Ascending aorta (tissue), 2 donors: ENCODE data around the gene BPGM. TPM values are rescaled to one million over a fixed set of nuclear protein-coding genes. Genes with fewer than 3 reads are reported as not detected.

Source experiments
- DNase-seq, 2 donors: peaks; one replicate each; pipeline ENCODE4 v3.0.0-alpha.2; 2019; ENCODE audit warnings: low spot score in 2 of 2
- H3K27ac ChIP-seq, 2 donors: fragments of 200-600 bp; sonication (generic); one replicate each; pipeline ENCODE4 v1.5.1; 2016 to 2017; ENCODE audit warnings: mild to moderate bottlenecking in 1 of 2
- H3K27me3 ChIP-seq: fragments of 200-600 bp; sonication (generic); one replicate; pipeline ENCODE4 v1.5.1; 2017
- H3K36me3 ChIP-seq, 2 donors: fragments of 200-600 bp; sonication (generic); one replicate each; pipeline ENCODE4 v1.5.1; 2016
- H3K4me1 ChIP-seq, 2 donors: fragments of 200-600 bp; sonication (generic); one replicate each; pipeline ENCODE4 v1.5.1; 2016 to 2017; ENCODE audit warnings: mild to moderate bottlenecking in 1 of 2
- H3K4me3 ChIP-seq, 2 donors: fragments of 200-600 bp; sonication (generic); one replicate each; pipeline ENCODE4 v1.5.1; 2016 to 2017; ENCODE audit warnings: mild to moderate bottlenecking in 1 of 2
- H3K9me3 ChIP-seq, 2 donors: fragments of 200-600 bp; sonication (generic); one replicate each; pipeline ENCODE4 v1.5.1; 2016
- CTCF ChIP-seq, 3 experiments: fragments of 200-600 bp in 2 of 3; fragments of 450-650 bp in 1 of 3; sonication (generic) in 2 of 3; IDR thresholded peaks; one replicate each; pipeline ENCODE4 v1.5.1; 2016 to 2019; ENCODE audit warnings: antibody characterized with exemption in 3 of 3, mild to moderate bottlenecking in 1 of 3, moderate library complexity in 1 of 3
- intact Hi-C: fragments of 100-400 bp; cut with DNase I; formaldehyde crosslinking; loops from one replicate; pipeline ENCODE4 v1.15.1; 2023
- total RNA-seq: library from RNA; depleted of rRNA; stranded (reverse); fragments of >200 nt; gene quantifications from one replicate; pipeline ENCODE4 v1.1.0, GENCODE V29; 2016

Gene BPGM
- total RNA-seq, 1 donor from 2014 or later, result 19.2 TPM

DNA sequence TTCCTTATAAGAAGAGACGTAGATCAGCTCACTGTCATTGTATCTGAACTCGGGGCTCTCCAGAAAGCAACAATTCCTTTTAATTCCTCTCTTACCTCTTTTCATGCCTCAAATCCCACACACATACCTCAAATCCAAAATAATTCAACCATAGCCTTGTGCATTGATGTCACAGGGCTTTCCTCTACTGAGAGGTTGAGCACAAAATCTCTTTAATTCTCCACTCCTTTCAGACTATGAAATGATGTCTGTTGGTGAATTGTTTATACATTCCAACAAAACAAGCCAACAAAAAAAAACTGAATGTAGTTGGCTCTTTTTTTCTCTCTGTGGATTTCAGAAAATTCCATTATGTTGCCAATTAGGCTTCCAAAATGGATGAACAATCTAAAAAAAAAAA is 53.2 kb downstream of the BPGM start:
- intact Hi-C loops, result no loop called here
- Histone ChIP-seq H3K27ac (peak overlapping the region; percentile 24 to 33), H3K4me3 (no peak overlapping the region), H3K27me3 (no peaks in the 10 kb centered on the region), H3K4me1 (peaks cover 2 to 23% of the 10 kb centered on the region in 2 donors), H3K9me3 (no peaks in the 10 kb centered on the region), H3K36me3 (no peaks in the 10 kb centered on the region)
- TF ChIP-seq CTCF (IDR thresholded peaks at IDR 0.05), result no peak
- DNase-seq, result no peak

DNA sequence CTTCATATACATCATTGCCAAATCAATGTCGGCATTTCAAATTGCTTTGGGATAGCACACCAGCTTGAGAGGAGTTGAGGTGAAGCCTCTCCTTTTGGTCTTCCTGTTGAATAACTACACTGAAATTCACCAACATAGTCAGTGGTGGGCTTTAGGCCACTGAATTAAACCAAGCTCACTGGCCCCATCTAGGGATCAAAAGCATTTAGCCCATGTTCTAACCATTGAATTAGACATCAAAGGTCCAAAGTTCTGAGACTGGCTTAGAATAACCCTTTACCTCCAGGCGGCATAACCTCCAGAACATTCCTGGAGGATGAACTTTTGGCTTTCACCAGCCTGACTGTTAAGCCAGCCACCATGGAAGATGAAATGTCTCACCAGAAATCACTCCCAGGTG is 54.6 kb downstream of the BPGM start:
- Histone ChIP-seq H3K4me1 (peaks cover 2 to 13% of the 10 kb centered on the region in 2 donors), H3K27ac (peak overlapping the region in 1 of 2 donors; percentile 24), H3K27me3 (no peaks in the 10 kb centered on the region), H3K36me3 (no peaks in the 10 kb centered on the region), H3K4me3 (no peak overlapping the region), H3K9me3 (no peaks in the 10 kb centered on the region)
- no peak for DNase-seq
- intact Hi-C loops, result no loop called here
- TF ChIP-seq CTCF (IDR thresholded peaks at IDR 0.05), result peak in 1 of 3 experiments; percentile 17

DNA sequence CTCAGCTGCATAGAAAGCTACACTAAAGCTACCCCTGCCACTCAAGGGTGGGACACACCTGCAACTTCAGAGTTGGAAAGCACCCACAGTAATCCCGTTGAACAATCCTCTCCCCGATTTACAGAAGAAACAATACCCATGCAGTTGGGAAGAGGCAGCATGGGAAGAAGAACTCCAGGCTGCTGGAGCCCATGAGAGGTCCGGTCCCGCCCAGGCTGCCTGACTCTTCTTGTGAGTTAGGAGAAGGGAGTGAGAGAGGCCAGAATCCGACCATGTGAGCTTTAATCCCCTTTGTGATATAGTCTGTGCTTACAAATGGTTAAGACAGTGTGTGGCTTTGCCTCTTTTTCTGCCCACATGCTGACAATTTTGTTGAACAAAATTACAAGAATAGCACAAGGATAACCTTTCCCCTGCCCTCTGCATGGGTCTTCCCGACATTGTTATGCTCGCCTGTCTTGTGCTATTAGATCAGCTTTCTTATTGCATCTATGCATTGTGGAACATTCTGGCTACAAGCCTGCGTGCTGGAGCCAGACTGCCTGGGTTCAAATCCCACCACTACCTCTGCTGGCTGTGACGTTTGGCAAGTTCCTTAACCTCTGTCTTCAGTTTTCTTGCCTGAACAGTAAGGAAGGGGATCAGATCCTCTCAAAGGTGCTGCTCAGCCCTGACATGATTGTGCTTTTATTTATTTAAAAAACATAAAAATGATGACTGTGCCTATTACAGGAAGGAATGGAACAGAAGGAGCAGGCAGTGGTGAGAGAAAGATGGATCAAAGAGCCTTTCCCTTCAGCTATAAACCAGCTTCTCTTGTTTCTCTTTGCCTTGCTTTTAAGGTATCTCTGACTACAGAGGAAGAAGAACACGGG is 56.0 kb downstream of the BPGM start:
- H3K27me3 ChIP-seq, result no peaks in the 10 kb centered on the region
- H3K4me1 ChIP-seq, result peaks cover 2 to 13% of the 10 kb centered on the region in 2 donors
- DNase-seq, result no peak
- H3K4me3 ChIP-seq, result no peak overlapping the region
- H3K27ac ChIP-seq, result peak overlapping the region; percentile 77 to 84
- H3K36me3 ChIP-seq, result no peaks in the 10 kb centered on the region
- no peaks in the 10 kb centered on the region for H3K9me3 ChIP-seq
- no peak for TF ChIP-seq CTCF (IDR thresholded peaks at IDR 0.05)
- intact Hi-C loops, result no loop called here

DNA sequence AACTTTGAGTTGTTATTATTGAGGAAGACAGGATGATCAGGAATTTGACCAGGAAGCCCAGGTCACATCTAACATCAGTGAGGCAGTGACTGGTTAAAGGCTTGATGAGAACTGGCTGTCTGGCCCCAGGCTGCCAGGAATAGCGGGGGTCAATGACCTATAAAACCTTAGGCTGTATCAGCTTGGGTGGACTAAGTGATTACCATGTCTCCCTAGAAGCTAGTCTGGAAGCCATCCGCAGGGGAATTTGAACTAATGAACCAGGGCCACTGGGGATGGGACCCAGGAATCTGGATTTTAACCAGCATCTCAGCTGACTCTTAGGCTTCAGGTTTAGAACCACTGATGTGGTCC is 56.6 kb downstream of the BPGM start:
- H3K4me1 ChIP-seq, result peaks cover 2 to 13% of the 10 kb centered on the region in 2 donors
- H3K27ac ChIP-seq, result peak overlapping the region; percentile 77 to 84
- no peaks in the 10 kb centered on the region for H3K36me3 ChIP-seq
- H3K4me3 ChIP-seq, result no peak overlapping the region
- intact Hi-C loops, result no loop called here
- no peaks in the 10 kb centered on the region for H3K27me3 ChIP-seq
- no peak for TF ChIP-seq CTCF (IDR thresholded peaks at IDR 0.05)
- H3K9me3 ChIP-seq, result no peaks in the 10 kb centered on the region
- no peak for DNase-seq

- no peak for DNase-seq
- no peaks in the 10 kb centered on the region for H3K27me3 ChIP-seq
- peaks cover 2 to 13% of the 10 kb centered on the region in 2 donors for H3K4me1 ChIP-seq
- no peaks in the 10 kb centered on the region for H3K36me3 ChIP-seq
- H3K27ac ChIP-seq, result peak overlapping the region; percentile 77 to 84
- no peaks in the 10 kb centered on the region for H3K9me3 ChIP-seq
- no peak for TF ChIP-seq CTCF (IDR thresholded peaks at IDR 0.05)
- H3K4me3 ChIP-seq, result no peak overlapping the region
- intact Hi-C loops, result no loop called here
Observed at GRCh38 chr7:134703782-134704181, 57.1 kb downstream of the BPGM start.
